ENCODE measurements around the gene MSH4. TPM values are rescaled to one million over a fixed set of nuclear protein-coding genes. Genes with fewer than 3 reads are reported as not detected.
A peak's percentile ranks its signal among the peaks of the same experiment; 100 is the strongest.

MSH4 gene
- total RNA-seq, 6 experiments from 2014 or later: 0.05 to 0.12 (median 0.08) TPM; not detected in 2

- Mint-ChIP-seq H3K27ac (no peak overlapping the region), H3K27me3 (ENCODE audit: insufficient read depth) (no peaks in the 10 kb centered on the region)
Observed at GRCh38 chr1:75838079-75838478, 41.4 kb downstream of the MSH4 start.

GRCh38 chr1:75841421-75841820 lies 44.7 kb downstream of the MSH4 start:
- Mint-ChIP-seq H3K27me3 (ENCODE audit: insufficient read depth) (no peaks in the 10 kb centered on the region), H3K4me1 (ENCODE audit: low read depth) (no peaks in the 10 kb centered on the region), H3K9me3 (no peaks in the 10 kb centered on the region), H3K36me3 (ENCODE audit: low read depth) (no peaks in the 10 kb centered on the region), H3K4me3 (no peak overlapping the region), H3K27ac (no peak overlapping the region)
- DNase-seq: no peak
- no peak for TF ChIP-seq CTCF (IDR thresholded peaks at IDR 0.05)

More at GRCh38 chr1:75838079-75838478, 41.4 kb downstream of the MSH4 start:
- H3K4me3 Mint-ChIP-seq: no peak overlapping the region
- H3K4me1 Mint-ChIP-seq (ENCODE audit: low read depth): no peaks in the 10 kb centered on the region
- DNase-seq: no peak
- TF ChIP-seq CTCF (IDR thresholded peaks at IDR 0.05): no peak
- peaks cover 6% of the 10 kb centered on the region; the same call in 1 of the 2 replicates for H3K9me3 Mint-ChIP-seq
- 0 out of 2 replicates have a peak, but pooled peaks cover 2% of the 10 kb centered on the region for H3K36me3 Mint-ChIP-seq (ENCODE audit: low read depth)

- no peaks in the 10 kb centered on the region for H3K36me3 Mint-ChIP-seq (ENCODE audit: low read depth)
- H3K9me3 Mint-ChIP-seq: no peaks in the 10 kb centered on the region
- H3K4me3 Mint-ChIP-seq: no peak overlapping the region
- no peaks in the 10 kb centered on the region for H3K4me1 Mint-ChIP-seq (ENCODE audit: low read depth)
- no peak for TF ChIP-seq CTCF (IDR thresholded peaks at IDR 0.05)
- H3K27ac Mint-ChIP-seq: no peak overlapping the region
- no peak for DNase-seq
- H3K27me3 Mint-ChIP-seq (ENCODE audit: insufficient read depth): no peaks in the 10 kb centered on the region
Observed at GRCh38 chr1:75845576-75845975, 48.9 kb downstream of the MSH4 start.

GRCh38 chr1:75855010-75855409 lies 58.3 kb downstream of the MSH4 start:
- Mint-ChIP-seq H3K36me3 (ENCODE audit: low read depth) (no peaks in the 10 kb centered on the region), H3K4me3 (no peak overlapping the region), H3K27me3 (ENCODE audit: insufficient read depth) (no peaks in the 10 kb centered on the region), H3K9me3 (no peaks in the 10 kb centered on the region; the same call in 1 of the 2 replicates), H3K27ac (no peak overlapping the region), H3K4me1 (ENCODE audit: low read depth) (peaks cover 13% of the 10 kb centered on the region)
- no peak for TF ChIP-seq CTCF (IDR thresholded peaks at IDR 0.05)
- DNase-seq: peak; percentile 26

- no peaks in the 10 kb centered on the region for H3K36me3 Mint-ChIP-seq (ENCODE audit: low read depth)
- H3K27ac Mint-ChIP-seq: no peak overlapping the region
- H3K4me3 Mint-ChIP-seq: no peak overlapping the region
- peaks cover 13% of the 10 kb centered on the region for H3K4me1 Mint-ChIP-seq (ENCODE audit: low read depth)
- no peaks in the 10 kb centered on the region; the same call in 1 of the 2 replicates for H3K9me3 Mint-ChIP-seq
- peaks cover 3% of the 10 kb centered on the region for H3K27me3 Mint-ChIP-seq (ENCODE audit: insufficient read depth)
- no peak for DNase-seq
- TF ChIP-seq CTCF (IDR thresholded peaks at IDR 0.05): no peak
Observed at GRCh38 chr1:75855734-75856133, 59.1 kb downstream of the MSH4 start.

- Mint-ChIP-seq H3K9me3 (no peaks in the 10 kb centered on the region; the same call in 1 of the 2 replicates), H3K4me1 (ENCODE audit: low read depth) (no peaks in the 10 kb centered on the region), H3K4me3 (no peak overlapping the region), H3K27ac (no peak overlapping the region), H3K36me3 (ENCODE audit: low read depth) (no peaks in the 10 kb centered on the region), H3K27me3 (ENCODE audit: insufficient read depth) (peaks cover 3% of the 10 kb centered on the region)
- TF ChIP-seq CTCF (IDR thresholded peaks at IDR 0.05): no peak
- DNase-seq: no peak
Observed at GRCh38 chr1:75861831-75862230, 65.1 kb downstream of the MSH4 start.
